Epithelial cell of umbilical artery (primary cell): ENCODE results near the gene ANKRD62. TPM values are rescaled to one million over a fixed set of nuclear protein-coding genes. Genes with fewer than 3 reads are reported as not detected.

ENCODE experiments used
- total RNA-seq: library from RNA; depleted of rRNA; stranded (reverse); fragments of >200 nt; gene quantifications from 2 replicates; pipeline ENCODE4 v1.2.3, GENCODE V29; 2014

Gene ANKRD62
- not detected in 2 replicates for total RNA-seq

GRCh38 chr18:12093520-12094257 is at the start of gene ANKRD62:
Gene ANKRD62, plus strand, starts transcription at chr18:12093843. Its CDS starts 175 bp downstream, at chr18:12094018.

Other genes with a start within 250 kb of the ANKRD62 start
- 52.6 and 65.0 TPM in 2 replicates for gene CHMP1B, start 242.4 kb upstream of the ANKRD62 start, total RNA-seq
- 13.0 and 17.6 TPM in 2 replicates for gene MPPE1, start 185.5 kb upstream of the ANKRD62 start, total RNA-seq
- 5.5 and 8.5 TPM in 2 replicates for gene IMPA2, start 112.3 kb upstream of the ANKRD62 start, total RNA-seq
- gene CIDEA, start 160.5 kb downstream of the ANKRD62 start, total RNA-seq, result 0.46 and 2.3 TPM in 2 replicates
- gene TUBB6, start 214.4 kb downstream of the ANKRD62 start, total RNA-seq, result 751 and 1,281 TPM in 2 replicates